Caco-2 (cell line): ENCODE data around the gene RSF1. TPM values are rescaled to one million over a fixed set of nuclear protein-coding genes. Genes with fewer than 3 reads are reported as not detected.

Source experiments
- BruUV-seq: library from RNA; stranded (reverse); fragments of 400-500 nt; replicated peaks from 2 replicates; lab custom pipeline; 2021; lab: Mats Ljungman, UMichigan
- CTCF ChIA-PET: fragments of 300-600 bp; sonication (Branson Sonifier 250); formaldehyde crosslinking; loops from one replicate; lab custom pipeline; 2022; ENCODE audit warnings: antibody characterized with exemption; lab: Charles Lee
- POLR2A ChIA-PET: fragments of 300-600 bp; sonication (Branson Sonifier 250); formaldehyde crosslinking; loops from one replicate; lab custom pipeline; 2022; ENCODE audit warnings: antibody characterized with exemption; lab: Charles Lee
- DNase-seq, 2 experiments: peaks; one replicate each; pipeline versions ENCODE4 v3.0.0 to v3.0.0-alpha.2; 2020 to 2022
- H3K27me3 ChIP-seq: replicated peaks from 2 replicates; pipeline ENCODE4 v1.6.0; 2011; ENCODE audit warnings: low read length; ENCODE audit not compliant: control insufficient read depth, insufficient read depth
- H3K36me3 ChIP-seq: 2 replicates; pipeline ENCODE4 v1.5.1; 2011; ENCODE audit warnings: low read length; ENCODE audit not compliant: control insufficient read depth, insufficient read depth
- H3K4me1 ChIP-seq: fragments of 250-450 bp; sonication (Bioruptor Pico); 2 replicates; pipeline ENCODE4 v1.5.1; 2020; ENCODE audit warnings: mild to moderate bottlenecking
- H3K4me3 ChIP-seq: 2 replicates; pipeline ENCODE4 v1.5.1; 2011; ENCODE audit warnings: low read depth, mild to moderate bottlenecking, control low read depth, low read length
- H3K9me3 ChIP-seq: fragments of 250-450 bp; sonication (Bioruptor Pico); 2 replicates; pipeline ENCODE4 v1.5.1; 2020; ENCODE audit warnings: mild to moderate bottlenecking, moderate library complexity
- H3K27ac Mint-ChIP-seq: one replicate; pipeline ENCODE4 v1.8.0; 2022; ENCODE audit warnings: mixed read lengths; ENCODE audit not compliant: unreplicated experiment
- H3K27me3 Mint-ChIP-seq: one replicate; pipeline ENCODE4 v1.8.0; 2022; ENCODE audit warnings: mixed read lengths; ENCODE audit not compliant: insufficient read depth, unreplicated experiment
- H3K36me3 Mint-ChIP-seq: one replicate; pipeline ENCODE4 v1.8.0; 2022; ENCODE audit warnings: mild to moderate bottlenecking, mixed read lengths; ENCODE audit not compliant: insufficient read depth, unreplicated experiment
- H3K4me1 Mint-ChIP-seq: one replicate; pipeline ENCODE4 v1.8.0; 2022; ENCODE audit warnings: low read depth, mixed read lengths; ENCODE audit not compliant: unreplicated experiment
- H3K4me3 Mint-ChIP-seq: one replicate; pipeline ENCODE4 v1.8.0; 2022; ENCODE audit warnings: mild to moderate bottlenecking, moderate library complexity, mixed read lengths; ENCODE audit not compliant: unreplicated experiment
- H3K9me3 Mint-ChIP-seq: one replicate; pipeline ENCODE4 v1.8.0; 2022; ENCODE audit warnings: mixed read lengths; ENCODE audit not compliant: unreplicated experiment
- intact Hi-C: fragments of 100-400 bp; cut with micrococcal nuclease; formaldehyde crosslinking; loops from one replicate; pipeline ENCODE4 v1.10.0; 2022; ENCODE audit not compliant: unreplicated experiment
- total RNA-seq: library from RNA; stranded (reverse); gene quantifications from 2 replicates; pipeline ENCODE4 v1.2.3, GENCODE V29; 2022
- TF ChIP-seq, protein P1 (sequence below), 2 experiments: fragments of 200-600 bp in 1 of 2; IDR thresholded peaks; 1 replicate in 1 of 2; 2 replicates in 1 of 2; pipeline versions ENCODE4 v1.5.1 to v1.8.0; 2011 to 2022; ENCODE audit warnings: antibody characterized with exemption in 1 of 2, control low read depth in 1 of 2, inconsistent platforms in 1 of 2, low read depth in 1 of 2, low read length in 1 of 2, mild to moderate bottlenecking in 1 of 2, moderate library complexity in 1 of 2; ENCODE audit not compliant: insufficient read depth in 1 of 2, severe bottlenecking in 1 of 2, unreplicated experiment in 1 of 2

The RSF1 gene
- total RNA-seq, 1 experiment from 2014 or later: 121 TPM

DNA sequence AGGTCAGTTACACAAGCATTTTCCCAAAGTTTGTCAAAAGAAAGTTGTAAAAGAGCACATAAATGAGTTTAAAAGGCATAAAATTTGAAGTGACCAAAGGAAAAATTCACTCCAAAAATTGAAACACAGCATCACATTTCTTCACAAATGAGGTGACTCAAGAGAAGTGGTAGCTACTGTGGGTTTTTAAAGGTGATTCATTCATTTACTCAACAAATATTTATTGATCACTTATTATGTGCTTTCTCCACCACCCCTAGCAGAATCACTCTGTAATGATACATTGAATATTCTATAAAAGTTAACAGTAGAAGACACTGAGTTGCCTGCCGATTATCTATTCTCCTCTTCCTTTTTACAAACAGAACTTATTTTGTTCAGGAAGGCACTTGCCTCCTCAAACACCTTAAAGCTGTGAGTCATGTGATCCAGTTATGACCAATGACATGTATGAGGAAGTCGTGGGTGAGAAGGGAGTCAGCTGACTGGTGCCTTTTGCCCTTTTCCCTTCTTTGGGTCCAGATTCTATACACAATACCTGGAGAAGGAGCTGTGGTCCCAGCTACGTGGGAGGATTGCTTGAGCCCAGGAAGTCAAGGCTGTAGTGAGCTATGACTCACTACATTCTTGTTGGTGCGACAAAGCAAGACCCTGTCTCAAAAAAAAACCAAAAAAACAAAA lies 115.2 kb downstream of the RSF1 start:
- H3K27ac Mint-ChIP-seq: peak overlapping the region; percentile 33
- peaks cover 10% of the 10 kb centered on the region for H3K4me1 Mint-ChIP-seq
- no peaks in the 10 kb centered on the region for H3K9me3 Mint-ChIP-seq
- intact Hi-C loops: loop anchor here (2.0 to 5.0 kb wide), 2 partner anchors 23 to 117 kb away; partner anchors contain the start of genes AAMDC and RSF1
- Histone ChIP-seq H3K4me1 (peaks cover 19% of the 10 kb centered on the region), H3K9me3 (no peaks in the 10 kb centered on the region), H3K36me3 (peaks cover 2% of the 10 kb centered on the region; the same call in 1 of the 2 replicates), H3K4me3 (no peak overlapping the region), H3K27me3 (no peaks in the 10 kb centered on the region)
- POLR2A ChIA-PET: interaction anchor here (0.5 to 0.9 kb wide), 3 partner anchors 22 to 290 kb away, joined by 3 to 5 read pairs (median 4); partner anchors contain the start of gene INTS4
- H3K4me3 Mint-ChIP-seq: peak overlapping the region; percentile 52
- peaks cover 47% of the 10 kb centered on the region for H3K36me3 Mint-ChIP-seq
- TF ChIP-seq, protein P1, sequence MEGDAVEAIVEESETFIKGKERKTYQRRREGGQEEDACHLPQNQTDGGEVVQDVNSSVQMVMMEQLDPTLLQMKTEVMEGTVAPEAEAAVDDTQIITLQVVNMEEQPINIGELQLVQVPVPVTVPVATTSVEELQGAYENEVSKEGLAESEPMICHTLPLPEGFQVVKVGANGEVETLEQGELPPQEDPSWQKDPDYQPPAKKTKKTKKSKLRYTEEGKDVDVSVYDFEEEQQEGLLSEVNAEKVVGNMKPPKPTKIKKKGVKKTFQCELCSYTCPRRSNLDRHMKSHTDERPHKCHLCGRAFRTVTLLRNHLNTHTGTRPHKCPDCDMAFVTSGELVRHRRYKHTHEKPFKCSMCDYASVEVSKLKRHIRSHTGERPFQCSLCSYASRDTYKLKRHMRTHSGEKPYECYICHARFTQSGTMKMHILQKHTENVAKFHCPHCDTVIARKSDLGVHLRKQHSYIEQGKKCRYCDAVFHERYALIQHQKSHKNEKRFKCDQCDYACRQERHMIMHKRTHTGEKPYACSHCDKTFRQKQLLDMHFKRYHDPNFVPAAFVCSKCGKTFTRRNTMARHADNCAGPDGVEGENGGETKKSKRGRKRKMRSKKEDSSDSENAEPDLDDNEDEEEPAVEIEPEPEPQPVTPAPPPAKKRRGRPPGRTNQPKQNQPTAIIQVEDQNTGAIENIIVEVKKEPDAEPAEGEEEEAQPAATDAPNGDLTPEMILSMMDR (IDR thresholded peaks at IDR 0.05; ENCODE audit: insufficient read depth in 1 of 2, low read depth in 1 of 2, low read length in 1 of 2, severe bottlenecking in 1 of 2, unreplicated experiment in 1 of 2): no peak
- CTCF ChIA-PET: interaction anchor here (0.8 to 1.7 kb wide), 3 partner anchors 24 to 290 kb away, joined by 4 to 5 read pairs (median 4); no protein-coding TSS in a partner anchor
- no TSS peak for BruUV-seq
- DNase-seq: peak; percentile 79 to 89
- no peaks in the 10 kb centered on the region for H3K27me3 Mint-ChIP-seq

DNA sequence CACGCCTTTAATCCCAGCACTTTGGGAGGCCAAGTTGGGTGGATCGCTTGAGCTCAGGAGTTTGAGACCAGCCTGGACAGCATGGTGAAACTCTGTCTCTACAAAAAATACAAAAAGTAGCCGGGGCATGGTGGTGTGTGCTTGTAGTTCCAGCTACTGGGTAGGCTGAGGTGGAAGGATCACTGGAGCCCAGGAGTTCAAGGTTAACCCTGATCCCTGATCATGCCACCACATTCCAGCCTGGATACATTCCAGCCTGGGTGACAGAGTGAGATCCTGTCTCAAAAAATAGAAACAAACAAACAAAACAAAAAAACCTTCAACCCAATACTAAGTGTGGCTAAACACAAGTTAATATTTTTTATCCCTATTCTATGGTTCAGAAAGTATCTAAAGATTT lies 116.5 kb downstream of the RSF1 start:
- TF ChIP-seq, protein P1 (IDR thresholded peaks at IDR 0.05; ENCODE audit: insufficient read depth in 1 of 2, low read depth in 1 of 2, low read length in 1 of 2, severe bottlenecking in 1 of 2, unreplicated experiment in 1 of 2): no peak
- ChIA-PET CTCF (no interaction called here), POLR2A (no interaction called here)
- Histone ChIP-seq H3K4me3 (no peak overlapping the region), H3K36me3 (peaks cover 2% of the 10 kb centered on the region; the same call in 1 of the 2 replicates), H3K27me3 (no peaks in the 10 kb centered on the region), H3K9me3 (no peaks in the 10 kb centered on the region), H3K4me1 (peaks cover 19% of the 10 kb centered on the region)
- DNase-seq: no peak
- BruUV-seq: no TSS peak
- no peaks in the 10 kb centered on the region for H3K27me3 Mint-ChIP-seq
- intact Hi-C loops: loop anchor here (2.0 kb wide), 1 partner anchor 25 kb away; no protein-coding TSS in a partner anchor
- H3K27ac Mint-ChIP-seq: no peak overlapping the region
- H3K36me3 Mint-ChIP-seq: peaks cover 44% of the 10 kb centered on the region
- H3K4me3 Mint-ChIP-seq: no peak overlapping the region
- peaks cover 7% of the 10 kb centered on the region for H3K4me1 Mint-ChIP-seq
- H3K9me3 Mint-ChIP-seq: no peaks in the 10 kb centered on the region

DNA sequence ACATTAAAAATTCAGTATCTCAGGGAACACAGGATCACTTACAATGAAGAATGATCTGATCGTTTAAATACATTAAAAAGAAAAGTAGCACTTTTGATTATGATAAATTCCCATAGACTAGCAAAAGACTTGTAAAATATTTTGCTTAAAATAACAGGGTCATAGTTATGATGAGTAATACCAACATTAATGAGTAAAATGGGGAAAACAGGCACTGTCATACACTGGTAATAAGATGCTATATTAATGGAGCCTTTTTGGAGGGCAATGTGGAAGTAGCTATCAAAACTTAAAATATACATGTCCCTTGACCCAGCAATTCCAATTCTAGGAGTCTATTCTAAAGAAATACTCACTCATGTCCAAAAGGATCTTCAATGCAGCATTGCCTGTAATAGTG lies 121.1 kb downstream of the RSF1 start:
- Histone ChIP-seq H3K9me3 (no peaks in the 10 kb centered on the region), H3K4me3 (no peak overlapping the region), H3K36me3 (peaks cover 3% of the 10 kb centered on the region), H3K27me3 (no peaks in the 10 kb centered on the region), H3K4me1 (no peaks in the 10 kb centered on the region)
- Mint-ChIP-seq H3K36me3 (peaks cover 63% of the 10 kb centered on the region), H3K9me3 (no peaks in the 10 kb centered on the region), H3K4me1 (no peaks in the 10 kb centered on the region), H3K4me3 (no peak overlapping the region), H3K27ac (no peak overlapping the region), H3K27me3 (no peaks in the 10 kb centered on the region)
- intact Hi-C loops: no loop called here
- TF ChIP-seq, protein P1 (IDR thresholded peaks at IDR 0.05; ENCODE audit: insufficient read depth in 1 of 2, low read depth in 1 of 2, low read length in 1 of 2, severe bottlenecking in 1 of 2, unreplicated experiment in 1 of 2): no peak
- ChIA-PET CTCF (no interaction called here), POLR2A (no interaction called here)
- no peak for DNase-seq
- no TSS peak for BruUV-seq
